Renal cortical epithelial cell (primary cell): ENCODE measurements around the gene SLC17A9. TPM values are rescaled to one million over a fixed set of nuclear protein-coding genes. Genes with fewer than 3 reads are reported as not detected.

ENCODE experiments used
- DNase-seq: peaks from one replicate; pipeline ENCODE4 v3.0.0-alpha.2; 2011; ENCODE audit warnings: low read depth
- total RNA-seq: library from RNA; depleted of rRNA; stranded (reverse); fragments of >200 nt; gene quantifications from 2 replicates; pipeline ENCODE4 v1.2.3, GENCODE V29; 2014

Gene SLC17A9
- total RNA-seq, 1 donor from 2014 or later = 0.65 TPM

DNA sequence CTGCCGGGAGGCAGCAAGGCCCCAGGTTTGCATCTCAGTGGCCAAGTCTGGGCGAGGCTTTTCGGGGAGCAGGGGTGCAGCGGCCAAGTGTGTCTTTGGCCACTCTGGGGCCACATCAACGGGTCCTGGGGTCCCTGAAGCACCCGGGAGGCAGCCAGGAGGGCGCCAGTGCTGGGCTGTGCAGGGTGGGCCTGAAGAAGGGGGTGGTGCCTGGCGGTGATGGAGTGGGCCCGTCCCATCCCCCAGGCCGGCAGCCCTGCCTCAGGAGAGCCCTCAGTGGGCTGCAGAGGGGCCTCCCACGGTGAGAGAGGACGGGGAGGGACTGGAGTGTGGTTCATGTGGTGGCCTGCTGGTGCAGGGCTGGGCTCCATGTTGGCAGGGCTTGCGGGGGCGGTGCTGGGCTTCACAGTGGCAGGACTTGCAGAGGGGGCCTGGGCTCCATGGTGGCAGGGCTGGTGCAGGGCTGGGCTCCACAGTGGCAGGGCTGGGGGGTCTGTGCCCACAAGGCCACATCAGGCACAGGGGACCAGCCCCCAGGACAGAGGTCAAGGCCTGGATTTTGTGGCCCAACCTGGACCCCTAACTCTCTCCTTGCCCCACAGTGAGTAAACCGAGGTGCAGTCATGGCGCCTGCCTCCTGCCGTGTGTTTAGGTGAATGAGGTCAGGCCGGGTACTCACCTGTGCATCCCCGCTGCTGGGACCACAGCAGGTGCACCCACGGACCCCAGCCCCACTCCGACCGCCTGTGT lies 64.7 kb downstream of the SLC17A9 start:
- DNase-seq = no peak

DNA sequence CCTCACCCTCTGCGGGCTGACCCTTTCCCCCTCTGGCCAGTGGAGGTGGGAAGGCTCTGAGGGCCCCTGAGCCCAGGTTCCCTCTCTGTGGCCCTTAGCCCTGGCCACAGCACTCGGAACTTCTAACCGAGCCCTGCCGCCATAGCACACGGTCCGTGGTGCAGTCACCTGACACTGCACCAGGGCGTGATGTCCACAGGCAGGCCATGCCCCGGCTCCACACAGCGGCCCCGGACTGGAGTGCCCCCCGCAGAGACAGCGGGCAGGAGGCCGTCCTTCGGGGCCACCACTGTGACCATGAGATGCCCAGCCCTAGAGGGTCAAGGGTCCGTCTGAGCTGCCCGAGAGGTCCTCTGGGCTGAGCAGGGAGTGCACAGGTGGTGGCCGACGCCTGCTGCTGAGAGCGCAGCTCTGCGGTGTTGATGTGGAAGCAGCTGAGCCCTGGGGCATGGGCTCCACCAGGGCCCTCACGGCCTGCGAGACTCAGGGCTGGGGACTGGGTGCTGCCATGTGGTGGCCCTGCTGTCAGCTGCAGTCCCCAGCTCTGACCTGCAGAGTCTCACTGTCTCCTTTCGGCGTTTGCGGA lies 65.4 kb downstream of the SLC17A9 start:
- no peak for DNase-seq

Other genes with a start within 250 kb of the SLC17A9 start
- not detected in 2 replicates for gene NTSR1, start 243.9 kb upstream of the SLC17A9 start, total RNA-seq
- gene MRGBP, start 156.2 kb upstream of the SLC17A9 start, total RNA-seq = 12.7 and 24.3 TPM in 2 replicates
- gene OGFR, start 147.9 kb upstream of the SLC17A9 start, total RNA-seq = 35.3 and 45.8 TPM in 2 replicates
- gene COL9A3, start 135.7 kb upstream of the SLC17A9 start, total RNA-seq = 0.05 and 0.35 TPM in 2 replicates
- 10.4 and 11.7 TPM in 2 replicates for gene TCFL5, start 90.9 kb upstream of the SLC17A9 start, total RNA-seq
- gene DIDO1, start 26.2 kb upstream of the SLC17A9 start, total RNA-seq = 25.7 and 58.1 TPM in 2 replicates
- gene GID8, start 14.6 kb upstream of the SLC17A9 start, total RNA-seq = 37.0 and 47.5 TPM in 2 replicates
- gene BHLHE23, start 54.3 kb downstream of the SLC17A9 start, total RNA-seq = not detected in 2 replicates